ENCODE results near the gene SCLY. TPM values are rescaled to one million over a fixed set of nuclear protein-coding genes. Genes with fewer than 3 reads are reported as not detected.

SCLY gene
- total and polyA plus RNA-seq, 2 of the 8 experiments (the other 6 are each of a cell fraction or from before 2014, with no cell fraction given), result 79.0 to 79.5 TPM

GRCh38 chr2:238038203-238038602 lies 22.6 kb upstream of the SCLY start (continued):
- no peak for TF ChIP-seq HDAC2 (IDR thresholded peaks at IDR 0.05; ENCODE audit: borderline replicate concordance in 1 of 2, low read depth in 2 of 2, low read length in 2 of 2)
- no peak for TF ChIP-seq NRF1 (IDR thresholded peaks at IDR 0.05; ENCODE audit: low read depth, low read length)
- no peak for TF ChIP-seq EP300 (IDR thresholded peaks at IDR 0.05; ENCODE audit: borderline replicate concordance in 1 of 2, low read depth in 2 of 2, low read length in 2 of 2)
